Activated B cell treated with CpG ODN at 0.5 μM for 24 hours (primary cell): ENCODE results near the gene ALKBH6. TPM values are rescaled to one million over a fixed set of nuclear protein-coding genes. Genes with fewer than 3 reads are reported as not detected.

Experiments
- ATAC-seq: fragments of 200-7000 bp; cut with Tn5 transposase; one replicate; pipeline ENCODE4 v1.10.0; 2021; ENCODE audit warnings: low read depth, mild to moderate bottlenecking, moderate library complexity
- CTCF ChIA-PET: fragments of 350-600 bp; sonication (Branson Sonifier 250); formaldehyde crosslinking; loops from one replicate; lab custom pipeline; 2021; ENCODE audit warnings: antibody characterized with exemption; lab: Charles Lee
- POLR2A ChIA-PET: fragments of 350-600 bp; sonication (Branson Sonifier 250); formaldehyde crosslinking; loops from one replicate; lab custom pipeline; 2021; ENCODE audit warnings: antibody characterized with exemption; lab: Charles Lee
- DNase-seq: peaks from one replicate; pipeline ENCODE4 v3.0.0; 2022
- H3K27ac Mint-ChIP-seq: one replicate; pipeline ENCODE4 v1.8.0; 2020; ENCODE audit warnings: mixed read lengths
- H3K27me3 Mint-ChIP-seq: one replicate; pipeline ENCODE4 v1.8.0; 2021; ENCODE audit warnings: mixed read lengths
- H3K36me3 Mint-ChIP-seq: one replicate; pipeline ENCODE4 v1.8.0; 2021; ENCODE audit warnings: low read depth, mixed read lengths
- H3K4me1 Mint-ChIP-seq: one replicate; pipeline ENCODE4 v1.8.0; 2021; ENCODE audit warnings: mixed read lengths
- H3K4me3 Mint-ChIP-seq: one replicate; pipeline ENCODE4 v1.8.0; 2020; ENCODE audit warnings: mild to moderate bottlenecking, mixed read lengths
- H3K9me3 Mint-ChIP-seq: one replicate; pipeline ENCODE4 v1.8.0; 2020; ENCODE audit warnings: mixed read lengths
- intact Hi-C: fragments of 100-400 bp; cut with micrococcal nuclease; formaldehyde crosslinking; loops from one replicate; pipeline ENCODE4 v1.15.1; 2024
- total RNA-seq: library from RNA; stranded (reverse); gene quantifications from 2 replicates; pipeline ENCODE4 v1.2.3, GENCODE V29; 2022
- TF ChIP-seq, protein P1 (sequence below): fragments of 200-600 bp; IDR thresholded peaks from one replicate; pipeline ENCODE4 v1.8.0; 2022; ENCODE audit warnings: antibody characterized with exemption, mild to moderate bottlenecking

The ALKBH6 gene
- total RNA-seq, 1 donor from 2014 or later: 32.7 TPM

DNA sequence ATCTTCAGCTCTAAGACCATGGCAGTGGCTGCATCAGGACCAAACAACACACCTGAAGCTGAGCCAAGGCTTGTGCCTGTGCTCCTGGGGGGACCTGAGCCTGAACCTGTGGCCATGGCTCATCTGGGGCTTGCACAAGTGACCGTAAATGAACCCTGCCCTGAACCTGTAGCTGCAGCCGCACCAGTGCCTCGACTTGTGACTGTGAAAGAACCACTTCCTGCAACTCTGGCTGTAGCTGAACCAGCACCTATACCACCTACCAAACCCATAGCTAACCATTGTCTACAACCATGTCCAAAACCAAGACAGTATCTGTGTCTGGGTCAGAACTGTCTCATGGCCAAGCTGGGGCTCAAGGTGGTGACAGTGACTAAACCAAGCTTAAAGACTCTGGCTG is 47.2 kb downstream of the ALKBH6 start:
- DNase-seq: no peak
- Mint-ChIP-seq H3K36me3 (no peaks in the 10 kb centered on the region), H3K4me3 (no peak overlapping the region), H3K27ac (no peak overlapping the region), H3K4me1 (no peaks in the 10 kb centered on the region), H3K27me3 (peaks cover 9% of the 10 kb centered on the region), H3K9me3 (no peaks in the 10 kb centered on the region)
- CTCF ChIA-PET: no interaction called here
- intact Hi-C loops: no loop called here
- ATAC-seq: no peak
- TF ChIP-seq, protein P1, sequence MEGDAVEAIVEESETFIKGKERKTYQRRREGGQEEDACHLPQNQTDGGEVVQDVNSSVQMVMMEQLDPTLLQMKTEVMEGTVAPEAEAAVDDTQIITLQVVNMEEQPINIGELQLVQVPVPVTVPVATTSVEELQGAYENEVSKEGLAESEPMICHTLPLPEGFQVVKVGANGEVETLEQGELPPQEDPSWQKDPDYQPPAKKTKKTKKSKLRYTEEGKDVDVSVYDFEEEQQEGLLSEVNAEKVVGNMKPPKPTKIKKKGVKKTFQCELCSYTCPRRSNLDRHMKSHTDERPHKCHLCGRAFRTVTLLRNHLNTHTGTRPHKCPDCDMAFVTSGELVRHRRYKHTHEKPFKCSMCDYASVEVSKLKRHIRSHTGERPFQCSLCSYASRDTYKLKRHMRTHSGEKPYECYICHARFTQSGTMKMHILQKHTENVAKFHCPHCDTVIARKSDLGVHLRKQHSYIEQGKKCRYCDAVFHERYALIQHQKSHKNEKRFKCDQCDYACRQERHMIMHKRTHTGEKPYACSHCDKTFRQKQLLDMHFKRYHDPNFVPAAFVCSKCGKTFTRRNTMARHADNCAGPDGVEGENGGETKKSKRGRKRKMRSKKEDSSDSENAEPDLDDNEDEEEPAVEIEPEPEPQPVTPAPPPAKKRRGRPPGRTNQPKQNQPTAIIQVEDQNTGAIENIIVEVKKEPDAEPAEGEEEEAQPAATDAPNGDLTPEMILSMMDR: no peak
- POLR2A ChIA-PET: no interaction called here

DNA sequence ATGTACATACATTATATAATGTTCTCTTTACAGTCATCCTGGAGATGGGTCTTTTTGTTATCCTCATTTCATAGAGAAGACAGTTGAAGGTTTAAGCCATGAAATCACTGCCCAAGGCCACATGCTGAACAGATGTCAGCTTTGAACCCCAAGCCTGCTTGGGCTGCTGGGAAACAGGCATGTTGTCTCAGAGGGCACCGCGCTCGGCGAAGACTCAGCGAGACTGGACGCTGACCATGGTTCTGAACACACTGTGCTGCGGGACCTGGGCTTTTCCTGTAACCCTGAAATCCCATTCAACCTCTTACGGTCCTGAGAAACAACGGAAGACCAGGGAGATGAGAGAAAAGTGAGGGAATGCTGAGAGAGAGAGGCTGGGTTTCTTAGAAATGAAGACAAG is 50.5 kb downstream of the ALKBH6 start:
- Mint-ChIP-seq H3K4me1 (peaks cover 5% of the 10 kb centered on the region), H3K27me3 (peaks cover 23% of the 10 kb centered on the region), H3K27ac (no peak overlapping the region), H3K36me3 (no peaks in the 10 kb centered on the region), H3K9me3 (no peaks in the 10 kb centered on the region), H3K4me3 (no peak overlapping the region)
- intact Hi-C loops: no loop called here
- POLR2A ChIA-PET: no interaction called here
- TF ChIP-seq, protein P1: no peak
- ATAC-seq (no peak), DNase-seq (no peak)
- CTCF ChIA-PET: no interaction called here

DNA sequence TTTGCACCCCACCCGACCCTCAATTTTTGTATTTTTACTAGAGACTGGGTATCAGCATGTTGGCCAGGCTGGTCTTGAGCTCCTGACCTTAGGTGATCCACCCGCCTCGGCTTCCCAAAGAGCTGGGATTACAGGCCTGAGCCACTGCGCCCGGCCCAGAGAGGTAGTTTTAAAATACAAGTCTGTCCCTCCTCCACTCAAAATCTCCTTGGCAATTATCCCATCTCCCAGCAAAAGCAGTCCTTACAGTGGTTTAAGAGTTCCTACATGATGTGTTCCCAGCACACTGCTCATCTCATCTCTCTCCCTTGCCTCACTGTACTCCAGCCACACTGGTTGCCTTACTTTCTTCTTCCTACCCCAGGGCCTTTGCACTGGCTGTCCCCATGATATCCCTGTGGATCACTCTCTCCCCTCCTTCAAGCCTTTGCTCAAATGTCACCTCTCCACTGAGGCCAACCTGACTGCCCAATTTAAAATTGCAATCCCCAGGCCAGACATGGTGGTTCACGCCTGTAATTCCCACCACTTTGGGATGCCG is 53.5 kb downstream of the ALKBH6 start:
- ChIA-PET CTCF (interaction anchor here (1.1 kb wide), 1 partner anchor 13 kb away, joined by 3 read pairs; no protein-coding TSS in a partner anchor), POLR2A (no interaction called here)
- Mint-ChIP-seq H3K36me3 (no peaks in the 10 kb centered on the region), H3K9me3 (peaks cover 5% of the 10 kb centered on the region), H3K27ac (no peak overlapping the region), H3K27me3 (peaks cover 22% of the 10 kb centered on the region), H3K4me3 (no peak overlapping the region), H3K4me1 (peaks cover 7% of the 10 kb centered on the region)
- DNase-seq: no peak
- TF ChIP-seq, protein P1: no peak
- no peak for ATAC-seq
- intact Hi-C loops: no loop called here

DNA sequence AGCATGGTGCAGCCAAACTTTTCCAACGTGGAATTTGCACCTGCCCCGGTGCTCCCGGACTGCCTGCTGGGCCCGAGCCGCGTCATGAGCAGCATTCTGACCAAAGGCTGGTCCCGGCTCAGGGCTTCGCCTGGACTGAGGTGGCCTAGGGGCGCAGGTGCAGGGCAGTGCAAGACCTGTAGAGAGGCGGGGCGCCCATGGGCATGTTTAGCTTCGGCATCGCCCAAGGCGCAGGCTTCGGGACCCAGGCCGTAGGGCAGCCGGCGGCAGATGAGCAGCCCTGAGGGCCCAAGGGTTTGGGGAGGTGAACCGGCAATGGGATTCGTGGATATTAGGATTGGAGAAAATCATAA is 54.1 kb downstream of the ALKBH6 start:
- no peak for ATAC-seq
- H3K4me1 Mint-ChIP-seq: peaks cover 9% of the 10 kb centered on the region
- no peaks in the 10 kb centered on the region for H3K36me3 Mint-ChIP-seq
- H3K9me3 Mint-ChIP-seq: peaks cover 5% of the 10 kb centered on the region
- no peak overlapping the region for H3K4me3 Mint-ChIP-seq
- intact Hi-C loops: no loop called here
- ChIA-PET POLR2A (no interaction called here), CTCF (interaction anchor here (1.1 kb wide), 1 partner anchor 13 kb away, joined by 3 read pairs; no protein-coding TSS in a partner anchor)
- TF ChIP-seq, protein P1: no peak
- no peak for DNase-seq
- no peak overlapping the region for H3K27ac Mint-ChIP-seq
- peaks cover 21% of the 10 kb centered on the region for H3K27me3 Mint-ChIP-seq

Other genes with a start within 250 kb of the ALKBH6 start
- 9.3 and 15.0 TPM in 2 replicates for gene ARHGAP33, start 238.6 kb downstream of the ALKBH6 start, total RNA-seq
- not detected in 2 replicates for gene PRODH2, start 201.4 kb downstream of the ALKBH6 start, total RNA-seq
- 0.18 TPM in 1 of 2 replicates, not detected in the other for gene NPHS1, start 161.7 kb downstream of the ALKBH6 start, total RNA-seq
- not detected in 2 replicates for gene KIRREL2, start 157.3 kb downstream of the ALKBH6 start, total RNA-seq
- not detected in 2 replicates for gene APLP1, start 145.6 kb downstream of the ALKBH6 start, total RNA-seq
- 120 and 143 TPM in 2 replicates for gene NFKBID, start 113.7 kb downstream of the ALKBH6 start, total RNA-seq
- gene HCST, start 111.7 kb downstream of the ALKBH6 start, total RNA-seq: 2.9 and 3.5 TPM in 2 replicates
- 0.83 TPM in 1 of 2 replicates, not detected in the other for gene TYROBP, start 105.9 kb downstream of the ALKBH6 start, total RNA-seq
- 1.8 TPM in 2 replicates for gene LRFN3, start 77.8 kb downstream of the ALKBH6 start, total RNA-seq
- gene SDHAF1, start 19.0 kb downstream of the ALKBH6 start, total RNA-seq: 20.3 and 21.9 TPM in 2 replicates
- gene SYNE4, start 5.4 kb downstream of the ALKBH6 start, total RNA-seq: 2.1 and 3.7 TPM in 2 replicates
- gene CLIP3, start 18.7 kb upstream of the ALKBH6 start, total RNA-seq: 0.20 and 0.62 TPM in 2 replicates
- gene THAP8, start 40.1 kb upstream of the ALKBH6 start, total RNA-seq: 2.3 and 2.4 TPM in 2 replicates
- gene WDR62, start 40.7 kb upstream of the ALKBH6 start, total RNA-seq: 2.7 and 3.3 TPM in 2 replicates
- not detected in 2 replicates for gene OVOL3, start 96.9 kb upstream of the ALKBH6 start, total RNA-seq
- gene POLR2I, start 100.7 kb upstream of the ALKBH6 start, total RNA-seq: 46.6 and 51.6 TPM in 2 replicates
- 138 and 144 TPM in 2 replicates for gene TBCB, start 101.3 kb upstream of the ALKBH6 start, total RNA-seq
- 442 and 477 TPM in 2 replicates for gene CAPNS1, start 125.9 kb upstream of the ALKBH6 start, total RNA-seq
- gene COX7A1, start 138.2 kb upstream of the ALKBH6 start, total RNA-seq: not detected in 2 replicates
- 2.3 and 3.2 TPM in 2 replicates for gene ZNF565, start 200.5 kb upstream of the ALKBH6 start, total RNA-seq
- 57.8 and 63.2 TPM in 2 replicates for gene ZNF146, start 200.9 kb upstream of the ALKBH6 start, total RNA-seq